Spleen (tissue), 7 donors: Measurements from ENCODE around the gene JAKMIP1.

Experiments
- POLR2A ChIP-seq, 3 donors: fragments of 450-650 bp; IDR thresholded peaks; one replicate each; pipeline ENCODE4 v1.5.1; 2017; ENCODE audit warnings: antibody characterized with exemption in 3 of 3, mild to moderate bottlenecking in 1 of 3
- POLR2AphosphoS5 ChIP-seq, 3 donors: sonication (generic); formaldehyde crosslinking; IDR thresholded peaks; one replicate each; pipeline ENCODE4 v1.5.1; 2017; ENCODE audit warnings: antibody characterized with exemption in 3 of 3
- TF ChIP-seq, protein P1 (sequence below), 11 experiments: fragments of 200-600 bp in 7 of 11; fragments of 450-650 bp in 4 of 11; sonication (generic) in 4 of 11; IDR thresholded peaks in 8 of 11; conservative IDR thresholded peaks in 3 of 11; 1 replicate in 7 of 11; 2 replicates in 4 of 11; pipeline versions ENCODE4 v1.4.0 to v1.8.0; 2016 to 2021; ENCODE audit warnings: antibody characterized with exemption in 11 of 11, inconsistent platforms in 4 of 11, mild to moderate bottlenecking in 1 of 11
- donor health status: DM: no; HTN: no; CAD: no; lungs with moderate emphysema.
- donor health status: DM: no; HTN: no; CAD: no.
- donor health status: DM: no; HTN: no; CAD: no.

DNA sequence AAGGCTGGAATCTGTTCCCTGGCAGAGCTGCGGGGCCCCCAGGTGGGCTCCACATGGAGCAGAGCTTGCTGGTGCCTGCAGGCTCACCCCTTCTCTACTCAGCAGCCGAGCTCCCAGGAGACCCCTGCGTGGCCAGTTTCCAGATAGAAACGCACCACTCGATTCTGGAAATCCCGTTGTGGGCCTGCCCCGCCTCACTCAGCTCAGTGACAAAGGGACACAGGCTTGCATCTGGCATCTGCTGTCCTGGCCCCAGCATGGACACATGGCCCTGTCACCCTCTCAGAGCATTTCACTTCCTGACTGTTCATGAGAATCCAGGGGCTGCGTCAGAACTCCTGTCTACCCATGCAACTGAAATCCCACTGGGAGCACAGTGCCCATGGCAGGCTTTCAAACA lies 161.6 kb downstream of the JAKMIP1 start:
- no peak for TF ChIP-seq POLR2A (IDR thresholded peaks at IDR 0.05)
- TF ChIP-seq, protein P1, sequence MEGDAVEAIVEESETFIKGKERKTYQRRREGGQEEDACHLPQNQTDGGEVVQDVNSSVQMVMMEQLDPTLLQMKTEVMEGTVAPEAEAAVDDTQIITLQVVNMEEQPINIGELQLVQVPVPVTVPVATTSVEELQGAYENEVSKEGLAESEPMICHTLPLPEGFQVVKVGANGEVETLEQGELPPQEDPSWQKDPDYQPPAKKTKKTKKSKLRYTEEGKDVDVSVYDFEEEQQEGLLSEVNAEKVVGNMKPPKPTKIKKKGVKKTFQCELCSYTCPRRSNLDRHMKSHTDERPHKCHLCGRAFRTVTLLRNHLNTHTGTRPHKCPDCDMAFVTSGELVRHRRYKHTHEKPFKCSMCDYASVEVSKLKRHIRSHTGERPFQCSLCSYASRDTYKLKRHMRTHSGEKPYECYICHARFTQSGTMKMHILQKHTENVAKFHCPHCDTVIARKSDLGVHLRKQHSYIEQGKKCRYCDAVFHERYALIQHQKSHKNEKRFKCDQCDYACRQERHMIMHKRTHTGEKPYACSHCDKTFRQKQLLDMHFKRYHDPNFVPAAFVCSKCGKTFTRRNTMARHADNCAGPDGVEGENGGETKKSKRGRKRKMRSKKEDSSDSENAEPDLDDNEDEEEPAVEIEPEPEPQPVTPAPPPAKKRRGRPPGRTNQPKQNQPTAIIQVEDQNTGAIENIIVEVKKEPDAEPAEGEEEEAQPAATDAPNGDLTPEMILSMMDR (IDR thresholded peaks at IDR 0.05 in 8 of 11, conservative IDR thresholded peaks at IDR 0.05 in 3 of 11) = no peak
- no peak for TF ChIP-seq POLR2AphosphoS5 (IDR thresholded peaks at IDR 0.05)
